ENCODE measurements around the gene FGGY. TPM values are rescaled to one million over a fixed set of nuclear protein-coding genes. Genes with fewer than 3 reads are reported as not detected.

Gene FGGY
- total RNA-seq, 1 donor from 2014 or later, result 34.4 TPM

GRCh38 chr1:59315529-59316463, 18.9 kb downstream of the FGGY start:
- DNase-seq (ENCODE audit: low spot score), result peak; percentile 74

DNA sequence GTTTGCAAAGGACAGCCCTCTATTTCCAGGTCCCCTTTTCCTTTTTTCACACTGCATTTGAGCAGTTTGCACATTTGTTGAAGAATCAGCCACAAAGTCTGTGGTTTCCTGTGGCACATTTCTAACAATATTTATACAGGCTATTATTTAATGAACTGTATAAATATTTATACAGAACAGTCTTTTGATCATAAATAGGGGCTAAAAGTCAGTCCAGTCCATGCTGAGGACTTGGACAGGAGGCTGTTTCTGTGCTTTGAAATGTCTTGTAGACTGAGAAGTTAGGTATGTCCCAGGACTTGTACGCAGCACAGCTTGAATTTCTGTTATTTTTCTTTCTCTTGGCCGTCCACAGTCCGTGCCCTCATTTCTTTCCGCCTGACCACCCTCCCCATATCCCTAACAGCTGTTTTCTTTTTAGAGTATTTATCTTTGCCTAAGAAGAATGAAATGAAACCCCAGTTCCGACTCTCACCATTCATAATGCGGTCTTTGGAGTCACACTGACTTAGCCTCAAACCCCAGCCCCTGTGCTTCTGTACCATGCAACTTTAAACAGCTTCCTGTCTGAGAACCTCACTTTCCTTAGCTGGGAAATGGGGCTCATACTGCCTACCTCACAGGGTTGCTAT, 19.7 kb downstream of the FGGY start:
- DNase-seq (ENCODE audit: low spot score), result peak; percentile 82

GRCh38 chr1:59317343-59317742, 20.4 kb downstream of the FGGY start:
- no peak for DNase-seq (ENCODE audit: low spot score)

DNA sequence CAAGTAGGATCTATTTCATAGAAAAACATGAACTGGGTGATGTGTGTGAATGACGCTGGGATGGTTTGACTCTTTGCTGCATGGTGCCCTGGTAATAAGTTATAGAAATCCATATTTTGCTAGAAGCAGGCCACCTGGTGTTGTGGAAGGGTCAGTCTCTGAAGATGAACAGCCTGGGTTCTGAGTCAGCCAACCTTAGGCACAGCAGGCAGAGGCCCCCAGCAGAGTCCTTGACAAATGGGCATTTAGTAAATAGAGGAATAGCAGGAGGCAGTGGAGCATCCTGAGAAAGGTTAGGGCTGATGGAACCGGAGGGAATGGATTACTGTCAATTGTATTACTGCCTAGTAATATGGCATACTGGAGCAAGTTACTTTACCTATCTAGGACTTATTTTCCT, 20.9 kb downstream of the FGGY start:
- no peak for DNase-seq (ENCODE audit: low spot score)

- DNase-seq (ENCODE audit: low spot score), result no peak
These were observed 21.5 kb downstream of the FGGY start for GRCh38 chr1:59318271-59318860.

DNA sequence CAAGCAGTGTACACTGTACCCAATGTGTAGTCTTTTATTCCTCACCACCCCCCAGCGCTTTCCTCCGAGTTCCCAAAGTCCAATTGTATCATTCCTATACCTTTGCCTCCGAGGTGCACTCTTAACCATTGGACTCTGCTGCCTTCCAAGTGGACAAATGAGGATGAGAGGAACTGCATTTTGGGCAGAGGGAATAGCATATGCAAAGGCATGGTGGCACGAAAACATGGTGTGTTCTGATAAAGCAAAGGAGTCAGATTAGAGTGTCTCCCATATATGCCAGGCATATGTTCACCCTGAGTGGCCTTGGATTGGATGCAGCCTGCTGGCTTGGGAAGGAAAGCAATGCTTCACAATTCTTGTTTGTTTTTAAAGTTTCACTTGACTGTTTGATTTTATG, 25.5 kb downstream of the FGGY start:
- no peak for DNase-seq (ENCODE audit: low spot score)

DNA sequence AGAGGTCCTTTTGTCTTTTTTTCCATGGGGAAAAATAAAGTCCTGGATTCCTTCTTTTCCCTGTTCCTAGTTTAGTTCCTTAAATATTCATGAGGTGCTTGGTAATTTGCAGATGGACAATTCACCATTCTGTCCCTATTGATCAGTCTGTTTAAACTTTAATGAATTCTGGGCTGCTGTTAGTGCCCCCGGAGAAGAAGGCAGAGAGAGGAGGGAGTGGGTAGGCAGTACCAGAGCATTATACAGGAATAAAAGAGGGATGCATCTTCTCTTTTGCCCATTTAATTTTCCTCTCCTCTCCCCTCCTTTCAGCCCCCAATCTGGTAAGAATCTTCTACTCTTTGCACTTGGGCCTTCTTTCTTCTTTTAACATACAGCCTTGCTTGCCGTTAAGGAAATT, 25.9 kb downstream of the FGGY start:
- no peak for DNase-seq (ENCODE audit: low spot score)

- no peak for DNase-seq (ENCODE audit: low spot score)
These were observed 27.0 kb downstream of the FGGY start for GRCh38 chr1:59323879-59324278.

- no peak for DNase-seq (ENCODE audit: low spot score)
These were observed 31.5 kb downstream of the FGGY start for GRCh38 chr1:59328353-59328752.

GRCh38 chr1:59329412-59330053, 32.6 kb downstream of the FGGY start:
- no peak for DNase-seq (ENCODE audit: low spot score)

- DNase-seq (ENCODE audit: low spot score), result peak; percentile 79
These were observed 35.1 kb downstream of the FGGY start for GRCh38 chr1:59331686-59332620.

- DNase-seq (ENCODE audit: low spot score), result no peak
These were observed 36.1 kb downstream of the FGGY start for GRCh38 chr1:59332983-59333382.

- no peak for DNase-seq (ENCODE audit: low spot score)
These were observed 36.9 kb downstream of the FGGY start for GRCh38 chr1:59333626-59334277.

DNA sequence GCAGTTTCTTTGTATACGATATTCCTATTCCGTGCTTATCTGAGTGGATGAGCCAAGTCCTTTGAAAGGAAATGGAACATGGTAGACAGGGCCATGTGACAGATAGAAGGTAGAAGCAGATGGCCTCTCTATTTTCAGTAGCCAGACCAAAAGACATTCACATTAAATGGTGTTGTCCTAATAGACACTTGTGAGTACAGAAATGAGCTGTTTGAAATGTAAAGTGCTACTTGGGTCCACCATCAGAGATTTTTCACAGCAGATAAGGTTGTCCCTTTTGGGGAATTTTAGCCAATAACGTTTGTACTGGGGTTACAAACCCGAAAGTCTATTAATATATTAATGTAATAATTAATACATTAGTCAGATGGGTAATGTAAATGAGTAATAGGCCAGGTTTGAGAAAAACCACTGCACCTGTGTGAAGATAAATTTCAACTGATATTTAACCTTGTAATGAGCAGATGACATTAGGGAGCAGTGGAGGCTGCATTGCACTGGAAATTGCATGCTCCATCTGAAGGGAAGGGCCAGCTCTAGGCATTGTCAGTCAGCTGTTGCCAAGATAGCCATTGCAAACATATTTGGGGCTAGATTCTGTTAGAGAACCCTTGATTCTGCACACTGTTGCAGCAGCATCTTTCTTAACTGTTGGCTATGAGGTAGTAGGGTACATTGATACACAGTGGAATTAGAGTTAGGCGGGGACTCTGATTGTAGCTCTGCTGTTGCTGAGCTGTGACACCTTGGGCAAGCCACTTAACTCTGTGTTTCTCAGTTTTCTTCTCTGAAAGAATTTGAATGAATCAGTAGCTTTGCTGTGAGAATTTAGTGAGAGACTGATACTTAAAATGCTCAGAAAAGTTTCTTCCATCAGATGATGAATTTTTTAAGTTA, 43.8 kb downstream of the FGGY start:
- DNase-seq (ENCODE audit: low spot score), result no peak

GRCh38 chr1:59342801-59343575, 46.1 kb downstream of the FGGY start:
- no peak for DNase-seq (ENCODE audit: low spot score)

- DNase-seq (ENCODE audit: low spot score), result no peak
These were observed 46.6 kb downstream of the FGGY start for GRCh38 chr1:59343576-59343840.

- no peak for DNase-seq (ENCODE audit: low spot score)
These were observed 48.3 kb downstream of the FGGY start for GRCh38 chr1:59345221-59345620.

- DNase-seq (ENCODE audit: low spot score), result no peak
These were observed 49.5 kb downstream of the FGGY start for GRCh38 chr1:59346429-59346828.

DNA sequence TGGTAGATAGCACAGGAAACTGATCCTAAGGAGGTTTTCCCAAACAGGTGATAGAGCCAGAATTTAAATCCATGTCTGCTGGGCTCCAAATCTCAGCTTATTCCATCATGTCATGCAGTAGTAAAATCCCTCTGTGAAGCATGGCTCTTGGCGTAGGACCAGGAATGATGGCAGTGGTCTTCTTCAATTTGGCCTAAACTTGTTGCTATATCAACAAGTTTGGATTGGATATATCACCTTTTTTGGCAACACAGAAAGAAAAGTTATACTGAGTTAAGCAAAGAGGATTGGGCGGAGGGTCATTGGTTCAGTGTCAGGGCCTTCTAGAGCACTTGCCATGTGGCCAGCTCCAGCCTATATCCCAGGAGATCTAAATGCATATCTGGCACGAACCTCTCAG, 52.2 kb downstream of the FGGY start:
- no peak for DNase-seq (ENCODE audit: low spot score)

All from umbilical cord (tissue), 2 donors.